T47D (cell line): ENCODE results near the gene DCDC1.
"Not testable (repeated sequence)": the region's sequence is repeated elsewhere in the genome, so short reads cannot be mapped to it uniquely, and the experiment has no call there.

ENCODE experiments used
- DNase-seq, 2 experiments: peaks; one replicate each; pipeline versions ENCODE4 v3.0.0 to v3.0.0-alpha.2; 2011 to 2012; ENCODE audit warnings: low read depth in 1 of 2, low spot score in 1 of 2
- JUND ChIP-seq: IDR thresholded peaks from 2 replicates; pipeline ENCODE4 v1.6.1; 2012; ENCODE audit warnings: low read depth
- in situ Hi-C: cut with HindIII; loops from 2 replicates; pipeline ENCODE4 v1.10.0; 2016; ENCODE audit warnings: low sequenced_read_pairs, low pct_unique_long_range_greater_than_20kb

DCDC1 gene

GRCh38 chr11:30983143-30983542 is 386.4 kb downstream of the DCDC1 start:
- no peak for TF ChIP-seq JUND
- in situ Hi-C loops: no loop called here
- DNase-seq: no peak

- no peak for TF ChIP-seq JUND
- DNase-seq: no peak
- in situ Hi-C loops: no loop called here
Observed at GRCh38 chr11:30967579-30967978, 402.0 kb downstream of the DCDC1 start.

GRCh38 chr11:30960387-30960992 is 409.0 kb downstream of the DCDC1 start:
- in situ Hi-C loops: no loop called here
- peak; percentile 28 to 71 for DNase-seq
- TF ChIP-seq JUND: no peak

GRCh38 chr11:30956751-30957150 is 412.8 kb downstream of the DCDC1 start:
- in situ Hi-C loops: no loop called here
- no peak for TF ChIP-seq JUND
- no peak for DNase-seq

GRCh38 chr11:30949838-30950237 is 419.7 kb downstream of the DCDC1 start:
- in situ Hi-C loops: no loop called here
- no peak for TF ChIP-seq JUND
- DNase-seq: no peak

- DNase-seq, in situ Hi-C loops: not testable (repeated sequence)
Observed at GRCh38 chr11:30947715-30948114, 421.8 kb downstream of the DCDC1 start.

- no peak for DNase-seq
- no peak for TF ChIP-seq JUND
- in situ Hi-C loops: no loop called here
Observed at GRCh38 chr11:30938810-30939209, 430.7 kb downstream of the DCDC1 start.

GRCh38 chr11:30938171-30938570 is 431.4 kb downstream of the DCDC1 start:
- no peak for DNase-seq
- TF ChIP-seq JUND: no peak
- in situ Hi-C loops: no loop called here

GRCh38 chr11:30936491-30936890 is 433.0 kb downstream of the DCDC1 start:
- DNase-seq: no peak
- in situ Hi-C loops: no loop called here
- no peak for TF ChIP-seq JUND

- no peak for TF ChIP-seq JUND
- in situ Hi-C loops: no loop called here
- DNase-seq: no peak
Observed at GRCh38 chr11:30935861-30936260, 433.7 kb downstream of the DCDC1 start.

- TF ChIP-seq JUND: no peak
- DNase-seq: no peak
- in situ Hi-C loops: no loop called here
Observed at GRCh38 chr11:30926130-30926529, 443.4 kb downstream of the DCDC1 start.

- no peak for DNase-seq
- in situ Hi-C loops: no loop called here
- TF ChIP-seq JUND: no peak
Observed at GRCh38 chr11:30921811-30922210, 447.7 kb downstream of the DCDC1 start.

- no peak for TF ChIP-seq JUND
- in situ Hi-C loops: no loop called here
- DNase-seq: no peak
Observed at GRCh38 chr11:30919389-30920152, 450.0 kb downstream of the DCDC1 start.
